GM21619 (cell line): Measurements from ENCODE around the gene OR9Q1.

Experiments
- ATAC-seq: cut with Tn5 transposase; IDR thresholded peaks from one replicate; pipeline ENCODE4 v1.9.1; 2021; ENCODE audit not compliant: unreplicated experiment

The OR9Q1 gene

DNA sequence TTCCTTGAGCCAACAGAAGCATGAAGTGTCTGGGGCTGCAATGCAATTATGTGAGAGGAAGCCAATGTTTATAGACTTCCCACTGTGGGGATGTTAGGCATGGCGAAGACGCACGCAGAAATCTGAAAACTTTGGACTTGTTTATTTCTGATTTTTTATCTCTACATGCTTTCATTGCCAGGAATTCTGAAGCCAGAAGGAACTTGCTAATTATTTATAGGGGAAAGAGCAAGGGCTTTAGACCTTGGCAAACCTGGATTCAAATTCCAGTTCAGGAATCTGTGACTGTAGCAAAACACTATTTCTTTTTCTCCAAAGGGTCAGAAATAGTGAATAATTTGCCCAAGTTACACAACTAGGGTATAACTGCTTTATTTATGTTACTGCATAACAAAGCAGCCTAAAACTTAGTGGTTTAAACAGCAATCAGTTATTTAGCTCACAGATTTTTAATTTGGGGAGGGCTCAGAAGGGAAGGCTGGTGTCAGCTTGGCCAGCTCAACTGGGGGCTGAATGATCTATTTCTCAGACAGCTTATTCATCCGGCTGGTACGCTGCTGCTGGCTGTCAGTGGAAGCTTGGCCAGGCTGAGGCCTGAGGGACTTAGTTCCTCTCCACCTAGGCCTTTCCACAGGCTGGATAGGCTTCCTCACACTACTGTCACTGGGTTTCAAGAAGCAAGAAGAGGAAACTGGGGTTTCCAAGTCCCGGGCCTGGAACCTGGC lies 5.2 kb downstream of the OR9Q1 start:
- ATAC-seq, result no peak

DNA sequence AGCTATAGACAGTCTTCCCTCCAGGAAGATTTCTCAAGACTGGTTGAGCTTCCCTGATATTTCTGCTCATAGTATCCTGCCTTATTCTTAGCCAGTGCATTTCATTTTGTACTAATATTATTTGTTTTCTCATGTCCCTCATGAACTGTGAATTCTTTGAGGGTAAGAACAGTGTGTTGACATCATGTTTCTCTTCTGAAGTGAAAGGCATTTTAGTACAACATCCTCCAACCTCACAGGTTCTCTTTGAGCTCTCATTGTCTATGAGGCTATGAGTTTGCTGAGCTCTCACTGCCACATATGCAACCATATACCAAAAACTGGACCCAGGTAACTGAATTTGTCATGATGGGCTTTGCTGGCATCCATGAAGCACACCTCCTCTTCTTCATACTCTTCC lies 7.0 kb downstream of the OR9Q1 start, which contains the start of gene OR6Q1:
OR6Q1 (plus strand) TSS at position 301 of the 400 bp plus-strand sequence; CDS start at position 301, 0 bp downstream.
- ATAC-seq, result no peak

DNA sequence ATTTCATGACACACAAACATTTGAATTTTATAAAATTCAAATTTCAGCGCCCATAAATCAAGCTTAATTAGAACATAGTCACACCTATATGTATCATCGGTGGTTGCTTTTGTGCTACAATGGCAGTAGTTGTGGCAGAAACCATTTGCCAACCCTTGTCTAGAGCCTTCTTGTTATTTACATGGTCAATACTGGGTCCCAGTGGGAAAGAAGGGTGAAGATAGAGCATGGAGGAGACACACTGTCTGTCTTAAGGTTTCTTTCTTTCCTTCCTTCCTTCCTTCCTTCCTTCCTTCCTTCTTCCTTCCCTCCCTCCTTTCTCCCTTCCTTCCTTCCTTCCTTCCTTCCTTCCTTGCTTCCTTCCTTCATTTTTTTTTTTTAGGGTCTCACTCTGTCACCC lies 10.8 kb downstream of the OR9Q1 start:
- no peak for ATAC-seq

DNA sequence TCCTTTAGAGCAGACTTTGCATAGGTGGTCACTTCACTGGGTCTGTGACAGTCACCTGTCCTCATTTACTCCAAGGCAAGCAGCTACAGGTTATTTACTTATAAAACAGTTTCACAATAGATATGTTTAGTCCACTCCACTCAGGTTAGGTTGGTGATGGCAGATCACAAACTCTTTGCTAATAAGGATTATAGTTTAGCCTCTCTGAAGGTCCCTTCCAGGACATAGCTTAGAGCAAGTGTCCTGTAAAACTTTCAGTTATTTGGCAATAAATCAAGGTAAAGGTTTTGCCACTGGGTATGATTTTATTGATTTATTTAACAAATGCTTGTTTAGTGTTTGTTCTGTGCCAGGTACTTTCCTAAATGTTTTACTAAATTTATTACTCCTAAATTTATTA lies 15.9 kb downstream of the OR9Q1 start:
- no peak for ATAC-seq

DNA sequence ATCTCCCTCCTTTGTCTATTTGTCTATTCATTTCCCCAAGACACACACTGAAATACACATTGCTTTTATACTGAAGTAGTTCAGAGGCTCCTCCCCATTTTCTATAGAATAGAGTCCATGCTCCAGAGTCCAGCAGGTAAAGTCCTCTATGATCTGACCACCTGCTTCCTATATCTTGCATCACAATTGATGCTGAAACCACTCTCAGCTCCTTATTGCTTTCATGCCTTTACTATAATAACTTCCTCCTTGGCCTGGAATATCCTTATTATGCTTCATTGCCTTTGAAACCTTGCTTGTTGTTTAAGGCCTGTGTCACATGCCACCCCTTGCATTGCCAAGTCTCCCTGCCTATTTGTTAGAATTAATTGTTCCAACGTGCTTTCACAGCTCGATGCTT lies 19.7 kb downstream of the OR9Q1 start:
- no peak for ATAC-seq

DNA sequence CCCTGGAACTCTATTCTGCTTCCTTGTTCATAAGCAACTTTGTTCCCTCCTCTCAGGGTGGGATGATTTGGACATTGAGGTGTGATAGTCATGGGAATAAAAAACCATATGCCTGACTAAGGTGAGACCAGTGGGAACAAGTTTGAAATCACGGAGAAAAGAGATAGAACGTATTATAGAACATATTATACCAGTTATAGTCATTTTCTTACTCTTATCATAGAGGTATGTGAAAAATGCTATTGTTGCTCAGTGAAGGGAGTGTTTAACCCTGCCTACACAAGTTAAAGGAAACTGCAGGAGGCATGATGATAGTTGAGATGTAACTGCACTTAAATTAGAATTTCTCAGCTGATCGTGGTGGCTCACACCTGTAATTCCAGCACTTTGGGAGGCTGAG lies 22.6 kb downstream of the OR9Q1 start:
- no peak for ATAC-seq

DNA sequence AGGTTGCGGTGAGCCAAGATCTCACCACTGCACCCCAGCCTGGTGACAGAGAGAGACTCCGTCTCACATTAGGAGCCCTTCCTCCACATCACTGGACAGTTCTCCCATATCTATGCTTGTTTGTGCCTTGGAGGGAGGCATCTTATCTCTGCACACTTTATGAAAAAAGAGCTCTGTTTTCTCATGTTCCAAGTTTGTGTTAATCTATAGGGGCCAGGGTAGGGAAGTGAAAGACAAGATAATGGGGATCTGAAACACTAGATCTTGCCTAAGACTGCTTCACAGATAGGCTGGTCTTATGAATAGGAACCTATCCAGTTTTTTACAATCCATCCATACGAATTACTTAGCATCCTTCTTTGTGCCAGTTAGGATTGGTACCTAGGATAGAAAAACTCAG lies 24.1 kb downstream of the OR9Q1 start:
- ATAC-seq, result no peak

DNA sequence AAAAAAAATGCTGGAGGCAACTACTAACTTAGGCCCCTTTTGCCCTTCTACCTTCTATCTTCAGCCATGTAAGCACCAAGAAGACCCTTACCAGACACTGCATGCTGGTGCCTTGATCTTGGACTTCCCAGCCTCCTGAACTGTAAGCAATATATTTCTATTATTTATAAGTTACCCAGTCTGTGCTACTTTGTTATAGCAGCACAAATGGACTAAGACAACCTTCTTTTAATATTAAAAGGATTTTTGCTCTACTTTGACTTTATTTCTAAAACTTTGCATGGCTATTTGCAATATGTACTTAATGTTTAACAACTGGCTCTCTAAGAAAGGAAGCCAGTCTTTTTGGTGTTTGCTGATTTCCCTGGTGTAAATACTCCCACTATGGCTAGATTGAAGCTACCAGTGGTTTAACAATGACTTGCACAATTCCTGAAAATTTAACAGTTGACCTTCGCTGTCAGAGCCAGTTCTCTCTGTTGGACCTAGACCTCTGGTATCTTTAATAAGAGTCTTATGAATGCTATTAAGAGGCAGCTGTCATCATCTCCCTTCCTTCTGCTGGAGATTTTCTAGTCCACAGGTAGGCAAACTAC lies 32.2 kb downstream of the OR9Q1 start:
- ATAC-seq, result no peak

DNA sequence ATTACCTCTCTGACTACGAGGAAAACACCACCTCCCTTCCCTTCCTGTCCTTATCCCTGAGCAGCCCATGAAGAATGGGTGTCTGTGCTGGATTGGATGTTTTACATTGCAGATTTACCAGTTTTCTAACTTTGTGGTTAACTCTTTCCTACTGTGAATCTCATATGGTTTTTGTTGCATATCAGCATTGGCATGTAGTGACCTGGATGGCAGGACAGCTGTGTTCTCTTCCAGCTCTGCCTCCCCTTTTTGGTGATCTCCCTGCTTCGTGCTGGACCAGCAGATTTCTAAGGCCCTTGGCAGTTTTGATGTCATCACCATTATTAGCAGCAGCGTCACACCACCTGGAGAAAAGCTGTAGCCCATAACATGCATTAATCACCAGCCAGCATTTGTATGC lies 33.8 kb downstream of the OR9Q1 start:
- no peak for ATAC-seq

DNA sequence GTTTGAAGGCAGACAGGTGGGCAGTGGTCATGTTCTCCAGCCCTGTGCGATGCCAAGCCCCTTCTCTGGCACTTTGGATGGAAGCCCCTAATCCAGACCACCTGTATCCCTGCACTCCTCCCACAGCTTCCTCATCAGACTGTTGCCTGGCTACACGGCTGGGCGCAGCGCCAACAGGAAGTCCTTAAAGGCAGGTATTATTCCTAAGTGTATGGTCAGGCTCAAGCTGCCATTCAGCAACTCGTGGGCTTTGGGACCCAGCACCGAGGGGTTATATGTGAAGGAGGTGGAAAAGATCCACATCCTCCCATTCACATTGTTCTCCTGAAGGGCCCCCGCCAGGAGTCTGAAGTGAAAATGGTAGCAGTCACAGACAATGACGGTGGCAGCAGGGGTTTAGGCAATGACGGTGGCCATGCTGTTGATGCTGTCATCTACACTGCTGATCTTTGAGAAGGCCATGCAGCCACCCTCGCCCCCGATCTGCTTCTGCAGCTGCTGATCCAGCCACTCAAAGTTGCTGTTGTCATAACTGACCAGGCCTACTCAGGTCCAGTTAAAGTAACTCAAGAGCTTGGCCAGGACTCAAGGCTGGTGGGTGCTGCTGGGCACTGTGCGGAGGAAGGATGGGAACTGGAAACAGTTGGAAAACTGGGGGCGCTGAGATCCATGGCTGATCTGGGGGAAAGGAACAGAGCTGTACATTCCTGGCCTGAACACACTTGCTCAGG lies 34.8 kb downstream of the OR9Q1 start:
- no peak for ATAC-seq

DNA sequence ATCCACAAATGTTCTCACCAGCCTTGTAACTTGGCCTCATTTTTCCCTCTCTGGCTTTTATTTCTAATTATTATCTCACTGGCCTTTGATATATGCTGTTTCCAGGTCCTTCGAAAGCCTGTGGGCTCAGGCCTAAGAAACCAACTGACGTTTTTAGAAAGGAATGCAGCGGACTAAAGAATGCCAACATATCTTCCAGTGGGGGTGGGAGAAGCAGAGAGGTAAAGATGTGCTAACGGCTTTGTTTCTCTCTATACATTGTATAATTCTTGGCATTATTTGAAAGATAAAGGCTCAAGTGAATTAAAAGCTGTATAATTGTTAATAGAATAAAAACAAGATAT lies 35.3 kb downstream of the OR9Q1 start:
- ATAC-seq, result no peak

DNA sequence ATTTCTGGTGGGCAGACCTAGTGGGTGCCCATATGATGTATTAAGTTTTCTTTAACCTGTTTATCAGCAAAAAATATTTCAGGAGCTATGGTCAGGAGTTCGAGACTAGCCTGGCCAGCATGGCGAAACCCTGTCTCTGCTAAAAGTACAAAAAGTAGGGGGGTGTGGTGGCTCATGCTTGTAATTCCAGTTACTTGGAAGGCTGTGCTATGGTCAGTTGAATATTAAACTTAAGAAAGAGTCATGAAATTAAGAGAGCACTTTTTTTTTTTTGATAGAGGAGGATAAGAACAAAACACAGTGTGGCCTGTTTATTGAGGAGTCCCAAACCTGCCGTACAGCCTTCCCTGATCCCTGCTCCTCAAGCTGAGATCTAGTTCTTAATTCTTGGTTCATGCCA lies 36.9 kb downstream of the OR9Q1 start:
- no peak for ATAC-seq

DNA sequence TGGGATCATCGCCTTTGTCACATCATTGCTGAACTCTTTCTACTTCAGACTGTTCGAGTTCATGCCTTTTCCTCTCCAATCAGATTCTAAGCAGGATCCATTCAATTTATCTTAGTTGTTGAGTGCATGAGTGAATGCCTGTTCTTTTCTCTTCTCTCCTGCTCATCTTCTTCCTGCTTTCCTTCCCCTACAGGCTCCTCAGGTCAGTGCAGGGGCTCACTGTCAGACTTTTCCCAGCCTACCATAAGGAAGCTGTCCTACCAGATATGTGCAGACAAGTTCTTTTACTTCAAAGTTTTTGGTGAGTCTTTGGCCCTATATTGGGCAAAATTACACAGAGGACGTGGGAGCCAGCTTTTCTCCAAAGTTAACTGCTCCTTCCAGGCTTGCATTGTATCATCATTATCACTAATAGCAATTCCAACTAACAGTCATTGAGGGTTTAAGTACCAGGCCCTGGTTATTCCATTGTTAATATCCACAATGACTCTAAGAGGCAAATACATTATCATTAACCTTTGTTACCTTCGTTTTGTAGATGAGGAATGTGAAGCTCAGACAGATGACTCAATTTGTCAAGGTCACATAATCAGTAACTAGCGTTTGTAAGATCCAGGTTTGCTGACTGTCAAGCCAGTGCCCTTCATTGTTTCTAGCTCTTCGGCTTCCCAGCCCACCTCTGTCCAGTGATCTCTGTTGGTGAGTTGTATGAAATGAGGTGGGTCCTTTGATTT lies 37.4 kb downstream of the OR9Q1 start:
- ATAC-seq, result no peak

DNA sequence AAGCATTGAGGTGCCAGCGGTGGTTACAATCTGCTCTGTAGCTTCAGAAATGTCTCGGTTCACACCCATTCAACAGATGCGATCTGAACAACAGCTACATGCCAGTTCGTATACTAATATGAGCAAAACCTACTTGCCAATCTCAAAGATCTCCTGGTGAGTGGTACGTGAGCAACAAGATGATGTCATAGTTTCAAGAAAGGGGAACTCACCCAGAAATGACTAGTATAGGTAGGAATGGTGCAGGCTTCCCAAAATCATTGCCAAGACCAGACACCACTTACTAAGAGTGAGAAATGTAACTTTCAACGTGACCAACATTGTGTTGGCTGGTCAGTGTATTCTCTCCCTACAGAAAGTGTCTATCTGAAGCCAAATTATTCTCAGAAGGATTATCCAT lies 38.1 kb downstream of the OR9Q1 start:
- ATAC-seq, result no peak

DNA sequence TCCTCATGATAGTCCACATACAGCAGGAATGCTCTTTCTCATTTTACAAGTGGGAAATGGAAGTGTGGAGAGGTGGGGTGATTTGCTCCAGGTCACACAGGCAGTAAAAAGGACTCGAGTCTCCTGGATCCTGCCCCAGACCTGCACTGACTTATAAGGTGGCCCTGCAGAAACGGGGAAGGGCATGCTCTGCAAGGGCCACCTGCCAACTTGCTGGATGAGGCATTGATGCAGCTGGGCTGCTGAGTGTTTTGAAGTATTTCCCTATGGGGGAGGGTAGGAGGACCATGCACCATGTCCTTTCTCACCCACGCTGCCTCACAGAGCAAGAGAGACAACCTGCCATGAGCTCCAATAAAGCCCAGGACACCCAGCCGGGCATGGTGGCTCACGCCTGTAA lies 44.0 kb downstream of the OR9Q1 start:
- ATAC-seq, result no peak

DNA sequence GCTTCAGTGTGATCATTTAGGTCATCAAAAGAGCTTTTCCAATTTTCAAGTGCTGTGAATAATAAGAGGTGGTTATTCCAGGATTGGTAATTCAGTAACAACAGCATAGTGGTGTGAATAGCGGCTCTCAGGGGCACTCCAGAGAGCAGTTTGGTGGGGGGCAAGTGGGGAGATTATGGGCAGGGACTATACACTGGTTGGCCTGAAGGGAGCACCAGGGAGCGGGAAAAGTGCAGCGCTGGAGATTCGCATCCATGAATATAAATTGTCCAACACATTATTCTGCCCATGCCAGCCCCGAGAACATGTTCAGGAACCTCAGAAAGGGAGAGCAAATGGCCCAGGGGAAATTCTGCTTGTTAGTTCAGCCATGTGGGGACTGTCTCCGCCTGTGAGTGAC lies 45.0 kb downstream of the OR9Q1 start:
- ATAC-seq, result no peak

DNA sequence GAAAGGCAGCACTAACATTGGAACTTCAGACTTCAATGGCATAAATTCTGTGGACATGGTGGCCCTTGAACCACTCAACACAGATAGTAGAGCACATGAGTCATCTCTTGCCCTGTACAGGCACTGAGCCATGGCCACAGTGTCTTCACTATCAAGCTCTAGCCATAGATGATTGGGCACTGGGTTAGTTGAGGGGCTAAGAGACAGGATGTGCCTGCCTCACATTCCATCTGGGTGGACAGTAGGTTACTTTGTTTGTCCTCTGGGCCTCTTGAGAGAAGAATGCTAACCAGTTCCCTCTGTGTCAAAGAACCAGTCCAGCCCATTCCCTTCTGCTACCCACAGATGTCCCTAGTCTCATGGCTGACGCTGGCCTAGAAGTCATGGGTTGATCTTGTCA lies 46.9 kb downstream of the OR9Q1 start:
- ATAC-seq, result no peak

DNA sequence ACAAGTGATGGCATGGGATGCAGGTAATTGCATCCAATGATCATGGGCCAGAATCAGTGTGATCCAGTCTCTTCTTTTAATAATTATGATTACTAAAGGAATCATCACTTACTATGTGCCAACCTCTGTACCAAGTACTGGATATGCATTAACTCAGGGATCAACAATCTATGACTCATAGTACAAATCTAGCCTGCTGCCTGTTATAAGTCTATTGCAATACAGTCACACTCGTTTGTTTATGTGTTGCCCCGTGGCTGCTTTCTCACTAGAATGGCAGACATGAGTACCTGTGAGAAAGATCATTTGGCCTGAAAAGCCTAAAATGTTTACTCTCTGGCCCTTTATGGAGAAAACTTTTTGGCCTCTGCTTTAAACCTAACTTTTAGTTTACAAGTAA lies 52.1 kb downstream of the OR9Q1 start:
- no peak for ATAC-seq

DNA sequence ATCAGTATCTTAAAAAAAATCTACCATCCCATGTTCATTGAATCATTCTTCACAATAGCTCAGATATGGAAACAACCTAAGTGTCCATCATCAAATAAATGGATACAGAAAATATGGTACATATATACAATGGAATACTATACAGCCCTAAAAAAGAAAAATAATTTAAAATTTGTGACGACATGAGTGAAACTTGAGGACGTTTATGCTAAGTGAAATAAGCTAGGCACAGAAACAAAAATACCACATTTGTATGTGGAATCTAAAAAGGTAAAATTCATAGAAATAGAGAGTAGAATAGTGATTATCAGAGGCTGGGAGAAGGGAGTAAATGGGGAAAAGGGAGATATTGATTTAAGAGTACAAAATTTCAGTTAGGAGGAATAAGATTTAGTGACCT lies 62.8 kb downstream of the OR9Q1 start:
- ATAC-seq, result no peak

DNA sequence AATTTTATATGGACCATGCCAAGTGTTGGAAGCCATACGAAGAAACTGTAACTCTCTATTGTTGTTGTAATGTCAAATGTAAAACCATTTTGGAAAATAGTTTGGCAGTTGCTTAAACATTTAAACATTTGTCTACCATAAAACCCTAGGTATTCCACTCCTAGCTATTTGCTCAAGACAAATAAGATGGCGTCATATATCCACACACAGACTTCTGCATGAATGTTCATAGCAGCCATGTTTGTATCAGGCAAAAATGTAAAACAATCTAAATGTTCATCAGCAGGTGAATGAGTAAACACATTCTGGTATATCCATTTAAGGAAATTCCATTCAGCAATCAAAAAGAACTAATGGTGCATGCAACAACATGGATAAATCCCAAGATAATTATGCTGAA lies 73.8 kb downstream of the OR9Q1 start:
- ATAC-seq, result no peak

DNA sequence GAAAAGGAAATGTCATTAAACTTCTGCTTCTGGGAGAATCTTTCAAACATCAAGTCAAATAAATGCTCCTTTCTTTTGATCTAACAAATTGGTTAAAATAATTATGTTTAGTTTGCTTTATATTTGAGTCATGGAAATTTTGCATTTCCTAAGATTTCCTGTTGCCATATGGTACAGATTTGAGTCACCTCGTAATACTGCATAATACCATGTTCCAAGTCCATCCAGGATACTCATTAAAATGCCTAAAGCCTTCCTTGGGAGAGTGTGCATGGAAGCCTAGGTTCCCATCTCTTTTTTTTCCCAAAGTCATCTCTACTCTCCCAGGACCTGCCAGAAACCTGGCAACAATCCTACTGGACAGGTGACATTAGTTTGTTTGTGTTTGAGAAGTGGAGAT lies 97.4 kb downstream of the OR9Q1 start:
- ATAC-seq, result no peak

DNA sequence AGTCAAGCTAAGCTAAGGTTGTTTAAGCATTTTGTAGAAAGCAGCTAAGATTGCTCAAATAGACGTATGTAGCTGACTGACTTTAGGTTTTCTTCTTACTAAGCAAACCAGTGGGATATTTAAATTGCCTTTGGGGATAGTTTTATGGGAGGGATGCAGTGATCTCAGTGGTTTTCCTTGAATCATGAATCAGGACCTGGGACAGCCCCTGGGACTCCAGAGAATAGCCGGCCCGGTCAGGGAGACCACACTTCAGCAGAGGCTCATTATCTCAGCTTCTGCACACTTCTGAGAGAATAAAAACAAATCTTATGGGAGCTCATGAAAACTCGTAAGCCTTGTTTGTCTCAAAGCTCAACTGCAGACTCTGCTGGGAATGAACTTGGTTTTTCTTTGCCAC lies 101.8 kb downstream of the OR9Q1 start, which contains the start of gene OR9I1:
OR9I1 (minus strand) TSS at position 62 of the 400 bp plus-strand sequence. CDS start 6,086 bp downstream, outside the sequence.
- ATAC-seq, result no peak
